ENCODE results near the gene CDK11B. TPM values are rescaled to one million over a fixed set of nuclear protein-coding genes. Genes with fewer than 3 reads are reported as not detected.

Gene CDK11B
- total and polyA plus RNA-seq, 2 of the 8 experiments (the other 6 are each of a cell fraction or from before 2014, with no cell fraction given), result 11.1 to 31.9 TPM

DNA sequence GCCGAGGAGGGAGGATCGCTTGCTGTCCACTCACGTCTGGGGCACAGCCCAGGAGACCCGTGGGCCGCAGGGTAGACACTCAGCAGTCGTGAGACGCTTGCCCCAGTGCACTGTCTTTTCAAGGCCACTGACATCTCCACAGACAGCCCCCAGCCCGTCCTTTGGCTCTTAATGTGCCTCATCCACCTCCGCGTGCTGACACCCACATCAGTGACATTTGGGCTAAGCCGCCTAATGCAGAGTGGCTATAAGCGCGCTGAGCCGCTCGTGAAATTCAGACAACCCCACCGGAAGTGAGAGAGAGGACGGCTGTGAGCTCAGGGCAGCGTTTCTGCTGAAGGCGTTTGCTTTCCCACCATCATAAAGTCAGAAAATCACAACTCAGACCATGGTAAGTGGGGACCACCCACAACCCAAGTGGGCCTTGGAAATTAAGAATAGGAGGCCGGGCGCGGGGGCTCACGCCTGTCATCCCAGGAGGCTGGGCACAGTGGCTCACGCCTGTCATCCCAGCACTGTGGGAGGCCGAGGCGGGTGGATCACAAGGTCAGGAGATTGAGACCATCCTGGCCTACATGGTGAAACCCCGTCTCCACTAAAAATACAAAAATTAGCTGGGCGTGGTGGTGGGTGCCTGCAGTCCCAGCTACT lies 25.4 kb upstream of the CDK11B start (continued):
- TF ChIP-seq CTCF (IDR thresholded peaks at IDR 0.05; ENCODE audit: control extremely low read depth in 1 of 3, insufficient read depth in 1 of 3, low read depth in 1 of 3, low read length in 3 of 3), result no peak
- no peak for TF ChIP-seq SRF (IDR thresholded peaks at IDR 0.05; ENCODE audit: low read depth, low read length)
- no peak for TF ChIP-seq YY1 (IDR thresholded peaks at IDR 0.05; ENCODE audit: low read depth, low read length)
- TF ChIP-seq BRCA1 (IDR thresholded peaks at IDR 0.05; ENCODE audit: low read depth, low read length), result no peak
- no peak for TF ChIP-seq ZNF274 (IDR thresholded peaks at IDR 0.05; ENCODE audit: borderline replicate concordance, extremely low read depth, low read length)
- TF ChIP-seq, protein P1, sequence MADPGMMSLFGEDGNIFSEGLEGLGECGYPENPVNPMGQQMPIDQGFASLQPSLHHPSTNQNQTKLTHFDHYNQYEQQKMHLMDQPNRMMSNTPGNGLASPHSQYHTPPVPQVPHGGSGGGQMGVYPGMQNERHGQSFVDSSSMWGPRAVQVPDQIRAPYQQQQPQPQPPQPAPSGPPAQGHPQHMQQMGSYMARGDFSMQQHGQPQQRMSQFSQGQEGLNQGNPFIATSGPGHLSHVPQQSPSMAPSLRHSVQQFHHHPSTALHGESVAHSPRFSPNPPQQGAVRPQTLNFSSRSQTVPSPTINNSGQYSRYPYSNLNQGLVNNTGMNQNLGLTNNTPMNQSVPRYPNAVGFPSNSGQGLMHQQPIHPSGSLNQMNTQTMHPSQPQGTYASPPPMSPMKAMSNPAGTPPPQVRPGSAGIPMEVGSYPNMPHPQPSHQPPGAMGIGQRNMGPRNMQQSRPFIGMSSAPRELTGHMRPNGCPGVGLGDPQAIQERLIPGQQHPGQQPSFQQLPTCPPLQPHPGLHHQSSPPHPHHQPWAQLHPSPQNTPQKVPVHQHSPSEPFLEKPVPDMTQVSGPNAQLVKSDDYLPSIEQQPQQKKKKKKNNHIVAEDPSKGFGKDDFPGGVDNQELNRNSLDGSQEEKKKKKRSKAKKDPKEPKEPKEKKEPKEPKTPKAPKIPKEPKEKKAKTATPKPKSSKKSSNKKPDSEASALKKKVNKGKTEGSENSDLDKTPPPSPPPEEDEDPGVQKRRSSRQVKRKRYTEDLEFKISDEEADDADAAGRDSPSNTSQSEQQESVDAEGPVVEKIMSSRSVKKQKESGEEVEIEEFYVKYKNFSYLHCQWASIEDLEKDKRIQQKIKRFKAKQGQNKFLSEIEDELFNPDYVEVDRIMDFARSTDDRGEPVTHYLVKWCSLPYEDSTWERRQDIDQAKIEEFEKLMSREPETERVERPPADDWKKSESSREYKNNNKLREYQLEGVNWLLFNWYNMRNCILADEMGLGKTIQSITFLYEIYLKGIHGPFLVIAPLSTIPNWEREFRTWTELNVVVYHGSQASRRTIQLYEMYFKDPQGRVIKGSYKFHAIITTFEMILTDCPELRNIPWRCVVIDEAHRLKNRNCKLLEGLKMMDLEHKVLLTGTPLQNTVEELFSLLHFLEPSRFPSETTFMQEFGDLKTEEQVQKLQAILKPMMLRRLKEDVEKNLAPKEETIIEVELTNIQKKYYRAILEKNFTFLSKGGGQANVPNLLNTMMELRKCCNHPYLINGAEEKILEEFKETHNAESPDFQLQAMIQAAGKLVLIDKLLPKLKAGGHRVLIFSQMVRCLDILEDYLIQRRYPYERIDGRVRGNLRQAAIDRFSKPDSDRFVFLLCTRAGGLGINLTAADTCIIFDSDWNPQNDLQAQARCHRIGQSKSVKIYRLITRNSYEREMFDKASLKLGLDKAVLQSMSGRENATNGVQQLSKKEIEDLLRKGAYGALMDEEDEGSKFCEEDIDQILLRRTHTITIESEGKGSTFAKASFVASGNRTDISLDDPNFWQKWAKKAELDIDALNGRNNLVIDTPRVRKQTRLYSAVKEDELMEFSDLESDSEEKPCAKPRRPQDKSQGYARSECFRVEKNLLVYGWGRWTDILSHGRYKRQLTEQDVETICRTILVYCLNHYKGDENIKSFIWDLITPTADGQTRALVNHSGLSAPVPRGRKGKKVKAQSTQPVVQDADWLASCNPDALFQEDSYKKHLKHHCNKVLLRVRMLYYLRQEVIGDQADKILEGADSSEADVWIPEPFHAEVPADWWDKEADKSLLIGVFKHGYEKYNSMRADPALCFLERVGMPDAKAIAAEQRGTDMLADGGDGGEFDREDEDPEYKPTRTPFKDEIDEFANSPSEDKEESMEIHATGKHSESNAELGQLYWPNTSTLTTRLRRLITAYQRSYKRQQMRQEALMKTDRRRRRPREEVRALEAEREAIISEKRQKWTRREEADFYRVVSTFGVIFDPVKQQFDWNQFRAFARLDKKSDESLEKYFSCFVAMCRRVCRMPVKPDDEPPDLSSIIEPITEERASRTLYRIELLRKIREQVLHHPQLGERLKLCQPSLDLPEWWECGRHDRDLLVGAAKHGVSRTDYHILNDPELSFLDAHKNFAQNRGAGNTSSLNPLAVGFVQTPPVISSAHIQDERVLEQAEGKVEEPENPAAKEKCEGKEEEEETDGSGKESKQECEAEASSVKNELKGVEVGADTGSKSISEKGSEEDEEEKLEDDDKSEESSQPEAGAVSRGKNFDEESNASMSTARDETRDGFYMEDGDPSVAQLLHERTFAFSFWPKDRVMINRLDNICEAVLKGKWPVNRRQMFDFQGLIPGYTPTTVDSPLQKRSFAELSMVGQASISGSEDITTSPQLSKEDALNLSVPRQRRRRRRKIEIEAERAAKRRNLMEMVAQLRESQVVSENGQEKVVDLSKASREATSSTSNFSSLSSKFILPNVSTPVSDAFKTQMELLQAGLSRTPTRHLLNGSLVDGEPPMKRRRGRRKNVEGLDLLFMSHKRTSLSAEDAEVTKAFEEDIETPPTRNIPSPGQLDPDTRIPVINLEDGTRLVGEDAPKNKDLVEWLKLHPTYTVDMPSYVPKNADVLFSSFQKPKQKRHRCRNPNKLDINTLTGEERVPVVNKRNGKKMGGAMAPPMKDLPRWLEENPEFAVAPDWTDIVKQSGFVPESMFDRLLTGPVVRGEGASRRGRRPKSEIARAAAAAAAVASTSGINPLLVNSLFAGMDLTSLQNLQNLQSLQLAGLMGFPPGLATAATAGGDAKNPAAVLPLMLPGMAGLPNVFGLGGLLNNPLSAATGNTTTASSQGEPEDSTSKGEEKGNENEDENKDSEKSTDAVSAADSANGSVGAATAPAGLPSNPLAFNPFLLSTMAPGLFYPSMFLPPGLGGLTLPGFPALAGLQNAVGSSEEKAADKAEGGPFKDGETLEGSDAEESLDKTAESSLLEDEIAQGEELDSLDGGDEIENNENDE (IDR thresholded peaks at IDR 0.05; ENCODE audit: insufficient replicate concordance, low read length), result no peak
- no peak for TF ChIP-seq HDAC6 (IDR thresholded peaks at IDR 0.05; ENCODE audit: low read depth, low read length)
